Mesendoderm (in vitro differentiated cells): ENCODE data around the gene NR3C1.
A peak's percentile ranks its signal among the peaks of the same experiment; 100 is the strongest.

Experiments
- DNase-seq: peaks from one replicate; pipeline ENCODE4 v3.0.0; 2013
- H2AK5ac ChIP-seq: 2 replicates; pipeline ENCODE4 v1.6.1; 2013; ENCODE audit warnings: low read length, inconsistent platforms
- H2BK120ac ChIP-seq: 2 replicates; pipeline ENCODE4 v1.6.1; 2013; ENCODE audit warnings: low read depth, mild to moderate bottlenecking, low read length, moderate library complexity, mixed read lengths
- H2BK15ac ChIP-seq: replicated peaks from 2 replicates; pipeline ENCODE4 v1.6.1; 2013; ENCODE audit warnings: low read depth, mild to moderate bottlenecking, moderate library complexity
- H2BK5ac ChIP-seq: 2 replicates; pipeline ENCODE4 v1.6.1; 2013; ENCODE audit warnings: low read length, inconsistent platforms
- H3K18ac ChIP-seq: 2 replicates; pipeline ENCODE4 v1.6.1; 2013; ENCODE audit warnings: mild to moderate bottlenecking, low read length, mixed read lengths
- H3K23ac ChIP-seq: one replicate; pipeline ENCODE4 v1.6.1; 2013; ENCODE audit warnings: low read length
- H3K27ac ChIP-seq: 2 replicates; pipeline ENCODE4 v1.5.1; 2013; ENCODE audit warnings: low read depth, mild to moderate bottlenecking, inconsistent platforms, low read length, moderate library complexity
- H3K27me3 ChIP-seq: 2 replicates; pipeline ENCODE4 v1.6.1; 2013; ENCODE audit warnings: low read length, control low read depth, mild to moderate bottlenecking, inconsistent platforms; ENCODE audit not compliant: insufficient read depth, poor library complexity
- H3K36me3 ChIP-seq: 2 replicates; pipeline ENCODE4 v1.6.1; 2013; ENCODE audit warnings: low read length, inconsistent platforms; ENCODE audit not compliant: control insufficient read depth, insufficient read depth
- H3K4ac ChIP-seq: one replicate; pipeline ENCODE4 v1.6.1; 2013; ENCODE audit warnings: low read depth, mild to moderate bottlenecking, low read length, moderate library complexity
- H3K4me1 ChIP-seq: 2 replicates; pipeline ENCODE4 v1.6.1; 2013; ENCODE audit warnings: low read depth, low read length, inconsistent platforms; ENCODE audit not compliant: control insufficient read depth
- H3K4me2 ChIP-seq: 2 replicates; pipeline ENCODE4 v1.6.1; 2013; ENCODE audit warnings: low read length
- H3K4me3 ChIP-seq: 2 replicates; pipeline ENCODE4 v1.5.1; 2013; ENCODE audit warnings: mild to moderate bottlenecking, low read length
- H3K56ac ChIP-seq: one replicate; pipeline ENCODE4 v1.6.1; 2013; ENCODE audit warnings: low read length
- H3K79me1 ChIP-seq: 2 replicates; pipeline ENCODE4 v1.6.1; 2013; ENCODE audit warnings: low read length, inconsistent platforms
- H3K79me2 ChIP-seq: 2 replicates; pipeline ENCODE4 v1.6.1; 2013; ENCODE audit warnings: mild to moderate bottlenecking, low read length; ENCODE audit not compliant: control insufficient read depth, insufficient read depth
- H3K9ac ChIP-seq: 2 replicates; pipeline ENCODE4 v1.6.1; 2013; ENCODE audit warnings: low read length, inconsistent platforms
- H4K5ac ChIP-seq: one replicate; pipeline ENCODE4 v1.6.1; 2013; ENCODE audit warnings: low read length
- H4K8ac ChIP-seq: one replicate; pipeline ENCODE4 v1.6.1; 2013; ENCODE audit warnings: low read depth, mild to moderate bottlenecking, control low read depth, low read length, moderate library complexity
- WGBS: extraction: QIAGEN DNeasy Blood & Tissue Kit; methylation state at CpG from one replicate; pipeline ENCODE4 v1.1.7; 2013; ENCODE audit warnings: low lambda C conversion rate, missing lambda C conversion rate; ENCODE audit not compliant: insufficient coverage; ENCODE audit errors: extremely low coverage; 5-methylcytosine and 5-hydroxymethylcytosine counted together

Gene NR3C1

GRCh38 chr5:143341807-143342570, 61.5 kb downstream of the NR3C1 start:
- H3K9ac ChIP-seq = no peak overlapping the region
- H4K5ac ChIP-seq = no peak overlapping the region
- H3K18ac ChIP-seq = no peak overlapping the region
- no peak for DNase-seq
- no peak overlapping the region for H3K4me2 ChIP-seq
- H2BK15ac ChIP-seq = no peak overlapping the region
- no peaks in the 10 kb centered on the region for H3K27me3 ChIP-seq
- H3K23ac ChIP-seq = no peak overlapping the region
- H3K79me2 ChIP-seq = no peaks in the 10 kb centered on the region
- H2BK5ac ChIP-seq = no peak overlapping the region
- H2BK120ac ChIP-seq = peak overlapping the region; percentile 88
- H3K56ac ChIP-seq = no peak overlapping the region
- WGBS = no CpG with 5 or more reads among the region's 4 CpGs
- H2AK5ac ChIP-seq = no peak overlapping the region
- no peak overlapping the region for H3K4me3 ChIP-seq
- peaks cover 3% of the 10 kb centered on the region for H3K79me1 ChIP-seq
- no peaks in the 10 kb centered on the region for H3K36me3 ChIP-seq
- no peak overlapping the region for H3K4ac ChIP-seq
- H4K8ac ChIP-seq = no peak overlapping the region
- no peak overlapping the region for H3K27ac ChIP-seq
- peaks cover 2% of the 10 kb centered on the region for H3K4me1 ChIP-seq

GRCh38 chr5:143340891-143341685, 62.4 kb downstream of the NR3C1 start:
- no peak overlapping the region for H3K4ac ChIP-seq
- no peak overlapping the region for H3K27ac ChIP-seq
- no peak overlapping the region for H2AK5ac ChIP-seq
- H3K79me1 ChIP-seq = peaks cover 3% of the 10 kb centered on the region
- no CpG with 5 or more reads among the region's 3 CpGs for WGBS
- no peak overlapping the region for H3K56ac ChIP-seq
- H2BK5ac ChIP-seq = no peak overlapping the region
- H4K8ac ChIP-seq = no peak overlapping the region
- H3K9ac ChIP-seq = no peak overlapping the region
- no peak overlapping the region for H2BK15ac ChIP-seq
- no peak overlapping the region for H3K18ac ChIP-seq
- H4K5ac ChIP-seq = no peak overlapping the region
- no peak overlapping the region for H3K4me2 ChIP-seq
- peaks cover 2% of the 10 kb centered on the region for H3K4me1 ChIP-seq
- no peak overlapping the region for H3K4me3 ChIP-seq
- no peaks in the 10 kb centered on the region for H3K36me3 ChIP-seq
- DNase-seq = no peak
- H3K23ac ChIP-seq = no peak overlapping the region
- H2BK120ac ChIP-seq = no peak overlapping the region
- no peaks in the 10 kb centered on the region for H3K27me3 ChIP-seq
- H3K79me2 ChIP-seq = no peaks in the 10 kb centered on the region

DNA sequence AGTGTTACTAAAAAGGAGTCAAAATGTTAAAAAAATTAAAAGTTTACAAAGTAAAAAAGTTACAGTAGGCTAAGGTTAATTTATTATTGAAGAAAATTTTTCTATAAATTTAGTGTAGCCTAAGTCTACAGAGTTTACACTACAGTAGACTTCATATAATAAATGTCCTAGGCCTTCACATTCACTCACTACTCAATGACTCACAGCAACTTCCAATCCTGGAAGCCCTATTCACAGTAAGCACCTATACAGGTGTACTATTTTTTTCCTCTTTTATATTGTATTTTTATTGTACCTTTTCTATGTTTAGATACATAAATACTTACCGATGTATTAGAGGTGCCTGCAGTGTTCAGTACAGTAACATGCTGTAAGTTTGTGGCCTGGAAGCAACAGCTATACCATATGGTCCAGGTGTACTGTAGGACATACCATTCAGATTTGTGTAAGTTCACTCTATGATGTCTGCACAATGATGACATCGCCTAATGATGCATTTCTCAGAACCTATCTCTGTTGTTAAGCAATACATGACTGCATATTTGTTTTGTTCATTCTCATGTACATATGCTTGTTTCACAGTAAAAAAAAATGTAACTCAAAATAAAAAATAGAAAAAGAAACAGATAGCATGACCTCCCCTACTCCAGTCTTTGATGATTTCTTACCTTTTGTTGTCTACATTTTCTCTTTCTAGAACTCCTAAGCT, 64.7 kb downstream of the NR3C1 start:
- Histone ChIP-seq H3K79me2 (no peaks in the 10 kb centered on the region), H3K4ac (no peak overlapping the region), H3K27me3 (no peaks in the 10 kb centered on the region), H3K4me2 (no peak overlapping the region), H3K36me3 (no peaks in the 10 kb centered on the region), H2BK5ac (no peak overlapping the region), H3K23ac (no peak overlapping the region), H2AK5ac (no peak overlapping the region), H3K4me3 (no peak overlapping the region), H3K56ac (no peak overlapping the region), H3K18ac (no peak overlapping the region), H3K79me1 (peaks cover 1% of the 10 kb centered on the region), H3K4me1 (peaks cover 2% of the 10 kb centered on the region), H3K27ac (no peak overlapping the region), H2BK15ac (no peak overlapping the region), H4K8ac (no peak overlapping the region), H4K5ac (no peak overlapping the region), H2BK120ac (no peak overlapping the region), H3K9ac (no peak overlapping the region)
- WGBS = no CpG with 5 or more reads among the region's 2 CpGs
- DNase-seq = no peak

DNA sequence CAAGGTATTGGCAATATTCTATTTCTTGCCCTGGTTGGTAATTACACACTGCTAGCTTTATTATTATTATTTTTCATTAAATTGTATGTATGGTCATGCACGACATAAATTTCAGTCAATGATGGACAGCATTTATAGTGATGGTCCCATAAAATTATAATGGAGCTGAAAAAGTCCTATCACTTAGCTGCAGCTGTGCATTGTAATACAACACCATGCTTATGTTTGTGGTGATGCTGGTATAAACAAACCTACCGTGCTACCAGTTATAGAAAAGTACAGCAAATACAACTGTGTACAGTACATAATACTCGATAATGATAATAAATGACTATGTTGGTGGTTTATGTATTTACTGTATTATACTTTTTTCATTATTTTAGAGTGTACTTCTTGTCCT, 65.5 kb downstream of the NR3C1 start:
- peaks cover 1% of the 10 kb centered on the region for H3K79me1 ChIP-seq
- no peak overlapping the region for H4K8ac ChIP-seq
- no peaks in the 10 kb centered on the region for H3K36me3 ChIP-seq
- no peak overlapping the region for H3K4ac ChIP-seq
- H3K4me2 ChIP-seq = no peak overlapping the region
- no peak overlapping the region for H2AK5ac ChIP-seq
- H4K5ac ChIP-seq = no peak overlapping the region
- H2BK5ac ChIP-seq = no peak overlapping the region
- no peak overlapping the region for H3K23ac ChIP-seq
- H3K27me3 ChIP-seq = no peaks in the 10 kb centered on the region
- WGBS = no CpG with 5 or more reads among the region's 3 CpGs
- no peak overlapping the region for H3K27ac ChIP-seq
- H3K9ac ChIP-seq = no peak overlapping the region
- DNase-seq = no peak
- no peak overlapping the region for H3K4me3 ChIP-seq
- no peak overlapping the region for H2BK15ac ChIP-seq
- H3K79me2 ChIP-seq = no peaks in the 10 kb centered on the region
- no peak overlapping the region for H3K18ac ChIP-seq
- H2BK120ac ChIP-seq = no peak overlapping the region
- peaks cover 2% of the 10 kb centered on the region for H3K4me1 ChIP-seq
- no peak overlapping the region for H3K56ac ChIP-seq

GRCh38 chr5:143336485-143336884, 67.0 kb downstream of the NR3C1 start:
- Histone ChIP-seq H3K23ac (no peak overlapping the region), H3K4me1 (no peaks in the 10 kb centered on the region), H3K56ac (no peak overlapping the region), H3K27me3 (no peaks in the 10 kb centered on the region), H3K4me2 (no peak overlapping the region), H4K8ac (no peak overlapping the region), H3K4me3 (no peak overlapping the region), H4K5ac (no peak overlapping the region), H3K4ac (no peak overlapping the region), H3K79me2 (no peaks in the 10 kb centered on the region), H2BK120ac (no peak overlapping the region), H2BK15ac (no peak overlapping the region), H3K36me3 (no peaks in the 10 kb centered on the region), H3K9ac (no peak overlapping the region), H3K79me1 (peaks cover 1% of the 10 kb centered on the region), H3K27ac (no peak overlapping the region), H2BK5ac (no peak overlapping the region), H3K18ac (no peak overlapping the region), H2AK5ac (no peak overlapping the region)
- WGBS = no CpG with 5 or more reads among the region's 6 CpGs
- DNase-seq = no peak
